HG03175 (cell line): ENCODE data around the gene CRIM1.
"Not testable (repeated sequence)": the region's sequence is repeated elsewhere in the genome, so short reads cannot be mapped to it uniquely, and the experiment has no call there.

Experiments used
- ATAC-seq: cut with Tn5 transposase; IDR thresholded peaks from one replicate; pipeline ENCODE4 v1.9.1; 2021; ENCODE audit warnings: mild to moderate bottlenecking, moderate library complexity; ENCODE audit not compliant: unreplicated experiment

CRIM1 gene

DNA sequence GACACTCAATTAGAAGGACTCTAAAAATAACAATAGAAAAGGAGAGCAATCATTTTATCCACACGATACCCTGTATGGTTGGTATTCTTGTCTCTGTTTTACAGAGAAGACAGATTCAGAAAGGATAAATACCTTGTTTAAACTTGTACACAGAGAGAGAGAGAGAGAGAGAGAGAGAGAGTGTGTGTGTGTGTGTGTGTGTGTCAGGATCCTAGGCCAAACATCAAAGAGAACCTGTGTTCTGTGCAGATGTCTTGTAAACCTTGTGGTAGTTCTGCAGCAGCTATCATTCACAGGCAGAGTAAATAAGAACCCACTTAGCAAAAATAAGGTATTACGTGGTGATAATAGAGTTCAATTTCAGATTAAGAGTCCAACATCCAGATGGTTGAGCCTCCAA is 4.3 kb upstream of the CRIM1 start:
- ATAC-seq: no peak

DNA sequence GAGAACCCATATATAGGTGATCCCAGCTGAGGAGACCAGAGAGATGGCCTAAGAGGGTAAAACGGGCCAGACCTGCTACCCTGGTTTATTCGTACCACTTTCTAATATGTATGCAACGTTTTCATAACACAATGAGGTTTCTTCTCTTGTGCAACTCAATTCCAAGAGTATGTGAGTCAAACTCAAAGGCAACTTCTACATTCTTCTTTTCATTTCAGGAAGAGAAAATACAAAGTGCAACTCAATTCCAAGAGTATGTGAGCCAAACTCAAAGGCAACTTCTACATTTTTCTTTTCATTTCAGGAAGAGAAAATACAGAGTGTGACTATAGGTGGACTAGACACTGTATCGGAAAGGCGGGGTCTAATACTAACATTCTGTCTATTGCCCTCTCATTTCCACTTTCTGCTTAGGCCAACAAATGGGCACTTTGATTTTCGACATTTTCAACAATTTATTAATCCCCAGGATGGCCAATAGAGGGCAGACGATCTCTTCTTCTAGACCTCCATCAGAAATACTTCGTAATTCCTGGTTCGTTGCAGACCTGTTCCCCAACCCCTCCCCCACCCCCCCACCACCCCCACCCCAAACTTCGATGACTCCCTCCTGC is 3.7 kb upstream of the CRIM1 start:
- ATAC-seq: no peak

- ATAC-seq: no peak
Measured at GRCh38 chr2:36352701-36353100, 2.9 kb upstream of the CRIM1 start.

- no peak for ATAC-seq
Measured at GRCh38 chr2:36354811-36355150, 797 bp upstream of the CRIM1 start.

GRCh38 chr2:36355890-36356297 is 316 bp downstream of the CRIM1 start:
- ATAC-seq: no peak

DNA sequence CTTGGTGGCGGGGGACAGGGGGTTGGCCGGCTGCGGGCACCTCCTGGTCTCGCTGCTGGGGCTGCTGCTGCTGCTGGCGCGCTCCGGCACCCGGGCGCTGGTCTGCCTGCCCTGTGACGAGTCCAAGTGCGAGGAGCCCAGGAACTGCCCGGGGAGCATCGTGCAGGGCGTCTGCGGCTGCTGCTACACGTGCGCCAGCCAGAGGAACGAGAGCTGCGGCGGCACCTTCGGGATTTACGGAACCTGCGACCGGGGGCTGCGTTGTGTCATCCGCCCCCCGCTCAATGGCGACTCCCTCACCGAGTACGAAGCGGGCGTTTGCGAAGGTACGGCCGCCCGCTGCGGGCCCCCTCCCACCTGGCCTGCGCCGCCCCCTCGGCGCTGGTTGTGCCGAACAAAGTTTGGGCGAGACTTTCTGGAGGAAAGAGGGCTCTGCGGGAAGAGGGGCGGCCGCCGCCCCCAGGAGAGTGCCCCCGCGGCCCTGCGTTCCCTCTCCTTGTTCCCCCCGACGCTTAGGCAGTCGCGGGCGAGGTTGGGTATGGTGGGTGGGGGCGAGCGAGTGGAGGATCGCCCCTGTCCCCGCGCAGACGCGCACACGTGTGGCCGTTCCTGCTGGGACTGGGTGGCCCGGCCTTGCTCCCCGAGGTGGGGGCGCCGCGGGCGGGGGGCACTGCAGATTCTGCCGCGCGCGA is 866 bp downstream of the CRIM1 start:
- peak; percentile 31 for ATAC-seq

- peak; percentile 44 for ATAC-seq
Measured at GRCh38 chr2:36356990-36357846, 1.6 kb downstream of the CRIM1 start.

- peak; percentile 19 for ATAC-seq
Measured at GRCh38 chr2:36357847-36358659, 2.5 kb downstream of the CRIM1 start.

DNA sequence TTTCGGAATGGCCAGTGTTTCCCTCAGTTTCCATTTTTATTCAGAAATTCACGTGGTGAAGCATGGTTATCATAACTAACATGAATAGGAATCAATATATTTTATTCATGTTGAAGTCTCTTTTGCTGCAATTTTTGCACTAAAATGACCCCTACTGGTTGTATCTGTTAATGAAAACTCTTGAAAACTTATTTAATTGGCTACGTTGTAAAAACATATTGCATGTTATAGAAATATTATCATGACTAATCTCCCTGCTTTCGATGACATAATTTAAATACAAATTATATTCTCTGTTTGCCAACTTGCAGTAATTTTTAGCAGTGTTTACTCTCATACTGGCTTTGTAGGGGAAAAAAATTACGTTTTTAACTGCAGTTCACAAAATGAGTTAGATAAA is 3.5 kb downstream of the CRIM1 start:
- ATAC-seq: no peak

DNA sequence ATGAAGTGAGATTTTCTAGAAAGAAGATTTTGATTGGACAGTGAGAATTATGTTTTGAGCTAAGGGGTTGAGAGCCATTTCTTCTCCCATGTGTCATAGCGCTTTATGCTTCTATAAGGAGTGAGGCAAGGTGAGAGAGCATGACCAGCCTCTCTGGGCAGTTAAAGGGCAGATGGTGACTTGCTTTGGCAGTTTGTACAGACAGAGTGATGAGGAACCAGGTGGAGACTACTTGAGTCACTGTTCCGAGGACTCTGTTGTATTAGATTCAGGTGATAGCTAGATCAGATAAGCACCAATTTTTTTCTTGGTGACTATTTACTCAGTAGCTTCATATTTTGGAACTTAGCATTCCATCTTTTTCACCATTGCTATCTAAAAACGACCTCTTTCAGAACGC is 4.5 kb downstream of the CRIM1 start:
- no peak for ATAC-seq

GRCh38 chr2:36360834-36361233 is 5.3 kb downstream of the CRIM1 start:
- ATAC-seq: no peak

DNA sequence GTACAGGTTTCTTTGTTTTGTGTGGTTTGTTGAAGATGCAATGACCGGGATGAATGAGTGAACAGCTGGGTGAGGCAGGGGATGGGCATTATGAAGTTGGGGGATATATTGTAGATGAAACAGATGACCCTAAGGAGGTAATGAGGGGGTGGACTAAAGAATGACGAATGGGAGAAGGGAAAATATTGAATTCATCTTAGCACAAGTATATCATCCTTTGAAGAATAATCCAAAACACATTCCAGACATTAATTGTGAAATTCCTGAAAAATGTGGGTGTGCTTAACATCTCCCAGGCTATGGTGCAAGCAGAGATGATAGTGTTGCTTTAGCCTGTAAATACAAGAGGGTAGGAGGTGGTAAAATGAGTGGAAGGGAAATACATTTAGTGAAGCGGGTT is 5.8 kb downstream of the CRIM1 start:
- no peak for ATAC-seq

DNA sequence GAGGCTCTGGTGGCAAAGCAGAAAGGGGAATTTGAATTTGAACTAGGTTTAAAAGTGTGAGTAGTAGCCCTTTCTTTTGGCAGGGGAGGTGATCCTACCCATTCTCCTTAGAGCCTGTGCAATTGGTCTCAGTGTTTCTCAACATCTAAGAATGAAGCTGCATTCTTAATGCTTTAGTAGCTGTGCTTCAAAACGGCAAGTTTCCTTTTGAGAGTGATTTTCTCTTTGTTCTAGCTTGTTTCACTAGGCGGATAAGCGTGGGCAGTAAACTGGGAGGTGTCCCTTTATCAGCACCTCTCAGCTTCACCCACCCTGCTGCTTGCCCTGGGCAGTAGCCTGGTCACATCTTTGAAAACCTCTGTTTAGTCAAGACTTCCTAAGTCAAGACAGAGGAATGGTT is 6.7 kb downstream of the CRIM1 start:
- no peak for ATAC-seq

DNA sequence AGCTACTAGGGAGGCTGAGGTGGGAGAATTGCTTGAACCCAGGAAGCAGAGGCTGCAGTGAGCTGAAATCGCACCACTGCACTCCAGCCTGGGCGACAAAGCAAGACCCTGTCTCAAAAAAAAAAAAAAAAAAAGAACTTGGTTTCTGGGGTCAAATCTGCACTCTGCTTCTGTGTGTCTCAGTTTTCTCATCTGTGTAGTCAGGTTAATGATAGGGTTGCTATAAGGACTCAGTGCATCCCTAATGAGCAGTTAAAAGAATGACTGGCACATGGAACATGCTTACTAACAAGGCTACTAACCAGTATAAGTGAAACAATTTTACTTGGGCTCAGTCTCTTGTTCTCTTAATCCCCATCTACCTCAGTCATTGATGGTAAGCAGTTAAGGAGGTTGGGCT is 7.5 kb downstream of the CRIM1 start:
- not testable (repeated sequence) for ATAC-seq

DNA sequence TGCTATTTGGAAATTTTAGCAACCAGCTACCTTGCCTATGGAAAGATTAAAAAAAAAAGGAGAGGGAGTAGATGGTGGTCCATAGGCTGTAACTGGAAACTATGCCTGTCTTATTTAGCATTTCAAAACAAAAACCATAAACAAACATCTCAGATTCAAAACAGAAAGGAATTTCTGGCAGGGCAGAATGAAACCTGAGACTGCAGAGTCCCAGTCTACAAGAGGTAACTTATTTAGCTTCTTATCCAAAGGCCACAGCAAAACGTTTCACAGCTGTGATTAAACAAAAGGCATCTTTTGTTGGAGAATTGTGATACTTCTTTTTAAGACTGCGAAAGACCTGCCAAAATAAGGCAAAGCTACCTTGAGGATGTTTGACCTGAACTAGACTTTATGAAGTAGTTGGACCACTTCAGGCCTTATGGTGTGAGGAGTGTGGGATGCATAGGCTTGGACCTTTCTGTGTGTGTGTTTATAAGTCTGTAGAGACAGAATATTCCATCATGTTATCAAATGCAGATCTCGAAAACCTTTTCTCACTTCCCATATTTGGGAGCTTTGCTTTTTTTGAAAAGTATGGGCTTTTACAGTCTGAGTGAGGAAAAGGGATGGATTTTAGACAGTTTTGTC is 11.0 kb downstream of the CRIM1 start:
- ATAC-seq: no peak

DNA sequence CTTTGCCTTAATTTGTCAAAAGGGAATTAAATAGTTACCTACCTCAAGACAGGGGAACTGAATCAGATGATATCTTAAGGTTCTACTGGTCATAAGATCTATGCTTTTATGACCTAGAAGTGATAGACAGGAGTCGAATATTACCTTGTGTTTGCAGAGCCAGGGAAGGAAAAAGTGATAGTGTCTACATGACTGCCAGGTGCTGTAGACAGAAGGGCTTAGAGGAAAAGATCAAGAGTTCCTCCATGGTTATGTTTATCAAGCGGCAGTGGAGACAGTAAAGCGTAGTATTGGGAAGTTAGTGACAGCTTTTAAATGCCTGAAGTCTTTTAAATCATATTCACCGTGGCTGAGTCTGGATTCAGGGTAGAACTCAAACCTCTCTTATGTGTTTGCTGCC is 11.9 kb downstream of the CRIM1 start:
- ATAC-seq: no peak

GRCh38 chr2:36367895-36368353 is 12.3 kb downstream of the CRIM1 start:
- ATAC-seq: no peak

- ATAC-seq: no peak
Measured at GRCh38 chr2:36368438-36368837, 12.9 kb downstream of the CRIM1 start.

DNA sequence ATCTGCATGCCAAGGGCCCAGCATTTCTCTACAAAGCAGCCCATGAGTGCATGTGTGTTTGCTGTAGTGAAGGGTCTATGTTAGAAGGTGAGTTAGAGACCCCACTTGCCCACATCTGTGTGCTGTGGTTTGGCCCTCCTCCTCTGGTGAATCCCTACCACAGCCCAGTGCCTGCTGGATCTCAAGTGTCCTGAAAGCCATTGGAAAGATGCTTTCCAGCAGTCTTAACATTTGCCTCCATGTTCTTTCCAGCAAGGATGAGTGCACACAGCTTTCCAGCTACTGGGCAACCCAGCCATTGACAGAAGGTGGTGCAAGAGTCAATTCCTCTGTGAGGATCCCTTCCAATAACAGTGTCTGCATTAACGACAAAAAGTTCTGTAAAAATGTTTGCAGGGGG is 13.6 kb downstream of the CRIM1 start:
- ATAC-seq: no peak

- ATAC-seq: no peak
Measured at GRCh38 chr2:36369716-36370115, 14.1 kb downstream of the CRIM1 start.

DNA sequence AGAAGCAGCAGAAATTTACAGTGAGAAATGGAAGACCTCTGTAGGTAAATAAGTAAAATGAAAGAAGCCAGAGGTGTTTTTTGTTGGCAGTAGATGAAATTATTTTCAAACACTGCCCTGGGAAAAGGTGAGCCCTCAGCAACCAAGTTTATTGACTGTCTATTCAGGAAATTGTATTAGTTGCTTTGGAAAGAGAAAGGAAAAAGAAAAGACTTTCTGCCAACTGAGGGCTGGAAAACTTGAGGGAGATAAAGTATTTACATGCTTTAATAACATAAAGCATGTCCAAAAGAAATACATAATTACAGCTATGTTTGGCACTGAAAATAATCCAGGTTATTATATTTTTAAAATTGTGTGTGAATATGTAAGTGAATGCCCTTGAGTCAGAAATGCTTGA is 14.7 kb downstream of the CRIM1 start:
- no peak for ATAC-seq
